ENCODE measurements around the gene TMEM170A.

- TF ChIP-seq CTCF (IDR thresholded peaks at IDR 0.05) (no peak), POLR2A (IDR thresholded peaks at IDR 0.05) (no peak), EP300 (IDR thresholded peaks at IDR 0.05) (no peak)
Observed at GRCh38 chr16:75445298-75445697, 19.2 kb downstream of the TMEM170A start.
